ENCODE measurements around the gene SUN2. TPM values are rescaled to one million over a fixed set of nuclear protein-coding genes. Genes with fewer than 3 reads are reported as not detected.
A peak's percentile ranks its signal among the peaks of the same experiment; 100 is the strongest.
"Not testable (repeated sequence)": the region's sequence is repeated elsewhere in the genome, so short reads cannot be mapped to it uniquely, and the experiment has no call there.

Gene SUN2, protein sequence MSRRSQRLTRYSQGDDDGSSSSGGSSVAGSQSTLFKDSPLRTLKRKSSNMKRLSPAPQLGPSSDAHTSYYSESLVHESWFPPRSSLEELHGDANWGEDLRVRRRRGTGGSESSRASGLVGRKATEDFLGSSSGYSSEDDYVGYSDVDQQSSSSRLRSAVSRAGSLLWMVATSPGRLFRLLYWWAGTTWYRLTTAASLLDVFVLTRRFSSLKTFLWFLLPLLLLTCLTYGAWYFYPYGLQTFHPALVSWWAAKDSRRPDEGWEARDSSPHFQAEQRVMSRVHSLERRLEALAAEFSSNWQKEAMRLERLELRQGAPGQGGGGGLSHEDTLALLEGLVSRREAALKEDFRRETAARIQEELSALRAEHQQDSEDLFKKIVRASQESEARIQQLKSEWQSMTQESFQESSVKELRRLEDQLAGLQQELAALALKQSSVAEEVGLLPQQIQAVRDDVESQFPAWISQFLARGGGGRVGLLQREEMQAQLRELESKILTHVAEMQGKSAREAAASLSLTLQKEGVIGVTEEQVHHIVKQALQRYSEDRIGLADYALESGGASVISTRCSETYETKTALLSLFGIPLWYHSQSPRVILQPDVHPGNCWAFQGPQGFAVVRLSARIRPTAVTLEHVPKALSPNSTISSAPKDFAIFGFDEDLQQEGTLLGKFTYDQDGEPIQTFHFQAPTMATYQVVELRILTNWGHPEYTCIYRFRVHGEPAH
- polyA plus RNA-seq, result 66.5 TPM
- long read RNA-seq, donor 1, result 0 reads
- long read RNA-seq, donor 2, partial matches to known transcripts, result 57 of 57 reads
- long read RNA-seq, donor 2, other reads (novel, unspliced or antisense), result 0 of 57 reads
- long read RNA-seq, donor 3, partial matches to known transcripts, result 34 of 34 reads
- long read RNA-seq, donor 3, other reads (novel, unspliced or antisense), result 0 of 34 reads
- long read RNA-seq, donor 4, result 0 reads
- long read RNA-seq, donor 5, result 0 reads
- long read RNA-seq, donor 6, partial matches to known transcripts, result 0 of 5 reads
- long read RNA-seq, donor 6, other reads (novel, unspliced or antisense), result 5 of 5 reads
- long read RNA-seq, donor 7, result 0 reads
- long read RNA-seq, donor 8, partial matches to known transcripts, result 5 of 11 reads
- long read RNA-seq, donor 8, other reads (novel, unspliced or antisense), result 6 of 11 reads
- long read RNA-seq, donor 9, result 0 reads
- long read RNA-seq, donor 10, partial matches to known transcripts, result 0 of 6 reads
- long read RNA-seq, donor 10, other reads (novel, unspliced or antisense), result 6 of 6 reads
- long read RNA-seq, donor 11, full-length matches to known transcripts, result 2 of 10 reads
- long read RNA-seq, donor 11, partial matches to known transcripts, result 0 of 10 reads
- long read RNA-seq, donor 11, other reads (novel, unspliced or antisense), result 8 of 10 reads

DNA sequence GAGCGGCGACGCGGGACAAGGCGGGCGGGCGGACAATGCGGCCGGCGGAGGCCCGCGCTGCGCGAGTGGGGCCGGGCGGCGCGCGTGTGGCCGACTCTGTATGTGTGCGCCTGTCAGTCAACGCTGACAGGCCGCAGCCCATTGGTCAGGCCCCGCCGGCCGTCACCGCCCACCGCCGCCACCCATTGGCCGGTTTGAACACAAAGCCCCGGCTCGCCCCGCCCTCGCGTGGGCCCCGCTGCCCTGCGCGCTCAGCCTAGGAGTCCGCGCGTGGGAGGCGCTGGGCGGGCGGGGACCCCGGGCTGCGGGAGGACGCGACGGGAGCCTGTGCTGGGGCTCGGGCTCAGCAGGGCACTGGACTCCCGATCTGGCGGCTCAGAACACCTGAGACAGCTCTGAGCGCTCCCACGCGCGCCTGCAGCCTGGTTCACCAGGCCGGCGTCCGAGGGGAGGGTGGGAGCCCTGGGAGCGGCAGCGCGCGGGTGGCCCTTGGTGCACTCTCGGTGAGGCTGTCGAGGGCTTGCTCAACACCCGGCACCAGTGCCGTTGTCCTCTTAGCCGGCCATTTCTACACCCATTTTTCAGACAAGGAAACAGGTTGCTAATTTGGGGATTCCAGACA is at the start of gene SUN2:
Gene SUN2, minus strand, starts transcription at position 88 of the 622 bp plus-strand sequence. CDS start 3,370 bp downstream, outside the sequence.
- no CpG with 5 or more reads among the region's 68 CpGs for WGBS (ENCODE audit: insufficient coverage, low lambda C conversion rate)
- peak; percentile 88 to 93 for DNase-seq
- Histone ChIP-seq H3K36me3 (ENCODE audit: control insufficient read depth, insufficient read depth, low read length) (peaks cover 16% of the 10 kb centered on the region), H3K4me3 (ENCODE audit: low read length) (peak within 1 kb of the TSS; percentile 58), H3K9me3 (ENCODE audit: control insufficient read depth, low read depth, low read length) (no peaks in the 10 kb centered on the region), H3K27me3 (ENCODE audit: control insufficient read depth, insufficient read depth, low read length) (no peaks in the 10 kb centered on the region), H3K4me1 (ENCODE audit: control insufficient read depth, insufficient read depth, low read length) (peaks cover 10% of the 10 kb centered on the region), H3K27ac (ENCODE audit: low read length) (peak within 1 kb of the TSS; percentile 96)

GRCh38 chr22:38805041-38805593 is 49.3 kb upstream of the SUN2 start:
- not testable (repeated sequence) for H3K9me3 ChIP-seq (ENCODE audit: control insufficient read depth, low read depth, low read length); H3K27ac ChIP-seq (ENCODE audit: low read length); H3K4me3 ChIP-seq (ENCODE audit: low read length); H3K36me3 ChIP-seq (ENCODE audit: control insufficient read depth, insufficient read depth, low read length); DNase-seq; H3K4me1 ChIP-seq (ENCODE audit: control insufficient read depth, insufficient read depth, low read length)
- 69% methylated on average over 2 of the region's 8 CpGs for WGBS (ENCODE audit: insufficient coverage, low lambda C conversion rate)
- peaks cover 21% of the 10 kb centered on the region for H3K27me3 ChIP-seq (ENCODE audit: control insufficient read depth, insufficient read depth, low read length)

- no peaks in the 10 kb centered on the region for H3K4me1 ChIP-seq (ENCODE audit: control insufficient read depth, insufficient read depth, low read length)
- WGBS (ENCODE audit: insufficient coverage, low lambda C conversion rate), result no CpG with 5 or more reads among the region's 10 CpGs
Measured at GRCh38 chr22:38802671-38803121, 46.9 kb upstream of the SUN2 start.

DNA sequence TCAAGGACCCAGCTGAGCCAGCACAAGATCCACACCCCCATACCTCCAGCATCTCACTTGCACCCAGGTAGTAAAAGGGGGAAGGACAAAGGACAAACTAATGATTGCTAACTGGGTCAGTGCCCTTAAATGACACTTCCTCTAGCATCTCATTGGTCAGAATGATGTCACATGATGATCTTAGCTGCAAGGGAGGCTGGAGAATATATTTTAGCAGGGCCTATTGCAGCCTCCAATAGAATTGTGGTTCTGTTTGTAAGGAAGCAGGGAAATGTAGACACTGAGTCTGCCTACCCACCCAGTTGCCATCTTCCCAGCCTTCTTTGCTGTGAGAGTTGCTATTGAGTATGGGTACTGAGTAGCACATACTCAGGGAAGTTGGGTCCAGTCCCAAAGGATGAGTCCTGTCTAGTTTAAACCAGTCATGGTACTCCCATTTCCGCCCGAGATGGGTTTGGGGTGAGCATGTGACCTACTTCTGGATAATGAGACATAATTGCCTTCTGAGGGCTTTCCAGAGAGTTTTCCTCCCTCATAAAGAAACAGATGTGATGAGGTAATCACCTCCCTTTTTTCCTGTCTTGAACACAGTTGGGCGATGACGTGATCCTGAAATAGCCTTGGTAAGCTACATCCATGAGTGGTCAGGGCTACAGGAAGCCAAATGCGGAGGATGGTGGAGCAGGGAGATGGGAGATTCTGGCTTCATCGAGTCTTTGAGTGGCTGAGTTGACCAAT is 43.6 kb upstream of the SUN2 start:
- no peak for DNase-seq
- Histone ChIP-seq H3K36me3 (ENCODE audit: control insufficient read depth, insufficient read depth, low read length) (no peaks in the 10 kb centered on the region), H3K27ac (ENCODE audit: low read length) (no peak overlapping the region), H3K4me3 (ENCODE audit: low read length) (no peak overlapping the region), H3K27me3 (ENCODE audit: control insufficient read depth, insufficient read depth, low read length) (peaks cover 36% of the 10 kb centered on the region), H3K4me1 (ENCODE audit: control insufficient read depth, insufficient read depth, low read length) (peaks cover 5% of the 10 kb centered on the region), H3K9me3 (ENCODE audit: control insufficient read depth, low read depth, low read length) (no peaks in the 10 kb centered on the region)
- WGBS (ENCODE audit: insufficient coverage, low lambda C conversion rate), result no CpG with 5 or more reads among the region's 6 CpGs

More at GRCh38 chr22:38802671-38803121, 46.9 kb upstream of the SUN2 start:
- DNase-seq, result peak in 1 of 2 donors; percentile 21
- Histone ChIP-seq H3K27ac (ENCODE audit: low read length) (no peak overlapping the region), H3K9me3 (ENCODE audit: control insufficient read depth, low read depth, low read length) (no peaks in the 10 kb centered on the region), H3K36me3 (ENCODE audit: control insufficient read depth, insufficient read depth, low read length) (no peaks in the 10 kb centered on the region), H3K27me3 (ENCODE audit: control insufficient read depth, insufficient read depth, low read length) (peaks cover 25% of the 10 kb centered on the region), H3K4me3 (ENCODE audit: low read length) (no peak overlapping the region)

DNA sequence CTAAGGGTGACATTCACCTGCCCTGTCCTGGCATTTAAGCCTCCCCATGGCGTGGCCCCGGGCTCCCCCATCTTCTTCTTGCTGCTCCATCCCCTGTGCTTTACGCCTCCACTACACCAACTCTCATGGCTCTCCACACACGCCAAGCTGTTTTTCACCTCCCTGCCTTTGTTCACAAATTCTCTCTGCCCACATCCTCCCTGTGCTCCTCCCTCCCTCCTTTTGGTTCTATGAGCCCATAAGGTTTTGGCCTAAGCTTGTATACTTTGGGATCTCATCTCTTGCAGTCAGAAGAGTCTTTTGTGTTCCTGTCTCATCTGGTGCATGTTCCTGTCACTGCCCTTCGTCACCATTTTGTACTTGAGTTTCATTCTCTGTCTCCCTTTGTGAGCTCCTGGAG is 42.7 kb upstream of the SUN2 start:
- H3K4me3 ChIP-seq (ENCODE audit: low read length), result no peak overlapping the region
- no peak overlapping the region for H3K27ac ChIP-seq (ENCODE audit: low read length)
- no peaks in the 10 kb centered on the region for H3K36me3 ChIP-seq (ENCODE audit: control insufficient read depth, insufficient read depth, low read length)
- DNase-seq, result no peak
- no peaks in the 10 kb centered on the region for H3K9me3 ChIP-seq (ENCODE audit: control insufficient read depth, low read depth, low read length)
- H3K27me3 ChIP-seq (ENCODE audit: control insufficient read depth, insufficient read depth, low read length), result peaks cover 30% of the 10 kb centered on the region
- WGBS (ENCODE audit: insufficient coverage, low lambda C conversion rate), result 20% methylated on average over 1 of the region's 5 CpGs
- H3K4me1 ChIP-seq (ENCODE audit: control insufficient read depth, insufficient read depth, low read length), result peaks cover 7% of the 10 kb centered on the region

DNA sequence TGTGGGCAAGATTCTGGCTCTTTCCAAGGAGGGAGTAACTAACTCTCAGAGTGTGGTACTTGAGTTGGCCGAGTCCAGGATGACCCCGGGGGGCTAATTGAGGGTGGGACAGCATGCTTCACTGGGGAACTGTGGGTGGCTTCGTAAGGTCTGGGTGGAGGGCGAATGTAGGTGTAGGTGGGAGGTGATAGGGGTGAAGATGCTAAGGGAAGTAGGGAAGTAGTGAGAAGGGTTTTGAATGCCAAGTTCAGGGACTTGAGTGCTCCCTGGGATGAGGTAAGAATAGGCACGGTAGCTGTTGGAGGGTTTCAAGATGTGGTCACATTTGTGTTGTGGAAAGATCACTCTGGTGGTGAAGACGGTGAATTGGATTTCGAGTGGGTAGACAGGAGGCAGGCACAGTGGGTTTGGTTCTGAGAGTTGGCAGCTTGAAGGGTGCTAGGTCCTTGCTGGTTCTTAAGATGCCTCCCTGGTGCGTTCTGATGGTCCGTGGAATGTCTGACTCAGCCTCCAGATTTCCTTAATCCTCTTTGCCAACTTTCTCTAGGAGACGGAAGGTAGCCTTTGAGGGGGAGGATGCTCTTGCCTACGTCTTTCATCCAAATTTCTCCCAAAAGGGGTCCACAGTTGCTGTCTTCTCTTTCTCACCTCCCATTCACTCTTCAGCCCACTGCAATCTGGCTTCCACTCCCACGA is 40.6 kb upstream of the SUN2 start:
- WGBS (ENCODE audit: insufficient coverage, low lambda C conversion rate), result 92% methylated on average over 2 of the region's 12 CpGs
- H3K27me3 ChIP-seq (ENCODE audit: control insufficient read depth, insufficient read depth, low read length), result peaks cover 21% of the 10 kb centered on the region
- DNase-seq, result no peak
- H3K36me3 ChIP-seq (ENCODE audit: control insufficient read depth, insufficient read depth, low read length), result no peaks in the 10 kb centered on the region
- H3K27ac ChIP-seq (ENCODE audit: low read length), result no peak overlapping the region
- no peak overlapping the region for H3K4me3 ChIP-seq (ENCODE audit: low read length)
- H3K4me1 ChIP-seq (ENCODE audit: control insufficient read depth, insufficient read depth, low read length), result peaks cover 7% of the 10 kb centered on the region
- no peaks in the 10 kb centered on the region for H3K9me3 ChIP-seq (ENCODE audit: control insufficient read depth, low read depth, low read length)

- DNase-seq, result no peak
- 63% methylated on average over 2 of the region's 4 CpGs for WGBS (ENCODE audit: insufficient coverage, low lambda C conversion rate)
- Histone ChIP-seq H3K4me1 (ENCODE audit: control insufficient read depth, insufficient read depth, low read length) (peaks cover 7% of the 10 kb centered on the region), H3K4me3 (ENCODE audit: low read length) (no peak overlapping the region), H3K36me3 (ENCODE audit: control insufficient read depth, insufficient read depth, low read length) (no peaks in the 10 kb centered on the region), H3K9me3 (ENCODE audit: control insufficient read depth, low read depth, low read length) (no peaks in the 10 kb centered on the region), H3K27ac (ENCODE audit: low read length) (no peak overlapping the region), H3K27me3 (ENCODE audit: control insufficient read depth, insufficient read depth, low read length) (peaks cover 18% of the 10 kb centered on the region)
Measured at GRCh38 chr22:38795569-38795968, 39.8 kb upstream of the SUN2 start.

- peaks cover 7% of the 10 kb centered on the region for H3K4me1 ChIP-seq (ENCODE audit: control insufficient read depth, insufficient read depth, low read length)
- H3K27ac ChIP-seq (ENCODE audit: low read length), result peak within 1 kb of the TSS; percentile 34
- no peaks in the 10 kb centered on the region for H3K9me3 ChIP-seq (ENCODE audit: control insufficient read depth, low read depth, low read length)
- WGBS (ENCODE audit: insufficient coverage, low lambda C conversion rate), result no CpG with 5 or more reads among the region's 47 CpGs
- peaks cover 13% of the 10 kb centered on the region for H3K27me3 ChIP-seq (ENCODE audit: control insufficient read depth, insufficient read depth, low read length)
- peak; percentile 97 to 99 for DNase-seq
- H3K36me3 ChIP-seq (ENCODE audit: control insufficient read depth, insufficient read depth, low read length), result peaks cover 8% of the 10 kb centered on the region
- H3K4me3 ChIP-seq (ENCODE audit: low read length), result peak within 1 kb of the TSS; percentile 53
Measured at GRCh38 chr22:38793721-38794466, 38.1 kb upstream of the SUN2 start, which contains the start of gene DNAL4. DNAL4 (minus strand) TSS chr22:38794143; CDS start chr22:38782731, 11,412 bp downstream.

All from large intestine (tissue), 12 donors.